HEK293 (cell line): ENCODE measurements around the gene WDPCP.

ENCODE experiments used
- CTCF ChIP-seq: fragments of 450-650 bp; formaldehyde crosslinking; IDR thresholded peaks from 2 replicates; pipeline ENCODE4 v1.5.1; 2016; ENCODE audit warnings: missing biosample characterization, missing genetic modification characterization
- EGR2 ChIP-seq: fragments of 450-650 bp; formaldehyde crosslinking; IDR thresholded peaks from 2 replicates; pipeline ENCODE4 v1.5.1; 2016; ENCODE audit warnings: low read depth, missing biosample characterization, missing genetic modification characterization
- TCF7L2 ChIP-seq: IDR thresholded peaks from 2 replicates; pipeline ENCODE4 v1.6.1; 2011; ENCODE audit warnings: low read depth, mild to moderate bottlenecking, inconsistent platforms, low read length, moderate library complexity, borderline replicate concordance
- ZNF274 ChIP-seq, 2 experiments: fragments of 200-500 bp in 1 of 2; fragments of 450-650 bp in 1 of 2; sonication (Bioruptor generic) in 1 of 2; formaldehyde crosslinking in 1 of 2; IDR thresholded peaks; 2 replicates each; pipeline versions ENCODE4 v1.5.1 to v1.6.1; 2014 to 2016; ENCODE audit warnings: borderline replicate concordance in 1 of 2, inconsistent platforms in 1 of 2, low read length in 1 of 2, missing biosample characterization in 1 of 2, missing genetic modification characterization in 1 of 2
- ZNF350 ChIP-seq: fragments of 450-650 bp; formaldehyde crosslinking; IDR thresholded peaks from 2 replicates; pipeline ENCODE4 v1.5.0; 2017; ENCODE audit warnings: missing biosample characterization, mild to moderate bottlenecking, missing genetic modification characterization
- ZNF571 ChIP-seq: fragments of 450-650 bp; formaldehyde crosslinking; IDR thresholded peaks from 2 replicates; pipeline ENCODE4 v1.5.0; 2017; ENCODE audit warnings: missing biosample characterization, missing genetic modification characterization
- ZNF670 ChIP-seq: fragments of 450-650 bp; formaldehyde crosslinking; IDR thresholded peaks from 2 replicates; pipeline ENCODE4 v1.5.1; 2016; ENCODE audit warnings: missing biosample characterization, missing genetic modification characterization, low read depth
- TF ChIP-seq, protein P1 (sequence below): fragments of 450-650 bp; formaldehyde crosslinking; IDR thresholded peaks from 2 replicates; pipeline ENCODE4 v1.5.1; 2016; ENCODE audit warnings: missing biosample characterization, missing genetic modification characterization

DNA sequence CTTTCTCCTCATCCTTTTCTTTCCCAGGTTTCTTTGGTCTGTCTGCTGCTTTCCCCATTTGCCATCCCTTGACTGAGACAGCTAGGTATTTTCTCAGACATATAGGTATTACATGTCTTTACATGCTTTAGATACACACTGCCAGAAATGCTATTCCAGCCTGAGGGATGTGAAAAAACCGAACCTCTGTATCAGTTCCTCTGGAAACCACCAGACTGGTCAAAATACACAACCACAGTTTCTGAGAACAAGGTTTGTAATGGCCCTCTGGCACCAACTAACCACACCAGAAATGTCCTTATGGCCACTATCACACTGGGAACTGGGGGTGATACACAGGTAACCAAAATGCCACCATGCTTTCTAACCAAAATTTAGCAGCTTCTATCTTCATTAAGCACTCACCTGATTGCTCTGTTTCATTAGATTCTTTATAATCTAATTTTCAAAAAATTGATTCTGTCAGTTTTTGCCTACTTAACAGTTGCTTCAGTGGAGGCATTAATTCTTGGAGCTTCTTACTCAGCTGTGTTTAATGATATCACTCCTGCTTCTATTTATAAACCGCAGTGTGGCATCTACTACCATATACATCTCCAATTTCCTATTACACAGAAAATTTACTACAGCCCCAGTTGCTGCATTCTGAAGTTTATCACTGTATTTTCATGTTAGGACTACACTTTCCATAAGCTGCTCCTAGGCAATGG lies 243.5 kb downstream of the WDPCP start:
- TF ChIP-seq ZNF670 (tag by site-specific recombination), result no peak
- no peak for TF ChIP-seq TCF7L2
- TF ChIP-seq, protein P1, sequence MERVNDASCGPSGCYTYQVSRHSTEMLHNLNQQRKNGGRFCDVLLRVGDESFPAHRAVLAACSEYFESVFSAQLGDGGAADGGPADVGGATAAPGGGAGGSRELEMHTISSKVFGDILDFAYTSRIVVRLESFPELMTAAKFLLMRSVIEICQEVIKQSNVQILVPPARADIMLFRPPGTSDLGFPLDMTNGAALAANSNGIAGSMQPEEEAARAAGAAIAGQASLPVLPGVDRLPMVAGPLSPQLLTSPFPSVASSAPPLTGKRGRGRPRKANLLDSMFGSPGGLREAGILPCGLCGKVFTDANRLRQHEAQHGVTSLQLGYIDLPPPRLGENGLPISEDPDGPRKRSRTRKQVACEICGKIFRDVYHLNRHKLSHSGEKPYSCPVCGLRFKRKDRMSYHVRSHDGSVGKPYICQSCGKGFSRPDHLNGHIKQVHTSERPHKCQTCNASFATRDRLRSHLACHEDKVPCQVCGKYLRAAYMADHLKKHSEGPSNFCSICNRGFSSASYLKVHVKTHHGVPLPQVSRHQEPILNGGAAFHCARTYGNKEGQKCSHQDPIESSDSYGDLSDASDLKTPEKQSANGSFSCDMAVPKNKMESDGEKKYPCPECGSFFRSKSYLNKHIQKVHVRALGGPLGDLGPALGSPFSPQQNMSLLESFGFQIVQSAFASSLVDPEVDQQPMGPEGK, result no peak
- no peak for TF ChIP-seq CTCF
- no peak for TF ChIP-seq EGR2 (tag by site-specific recombination)
- TF ChIP-seq ZNF571 (tag by site-specific recombination), result no peak
- no peak for TF ChIP-seq ZNF274 (IDR thresholded peaks at IDR 0.05; ENCODE audit: low read length)
- no peak for TF ChIP-seq ZNF274 (tag by site-specific recombination; IDR thresholded peaks at IDR 0.05; ENCODE audit: borderline replicate concordance)
- no peak for TF ChIP-seq ZNF350 (tag by site-specific recombination)
